ENCODE results near the gene MAP4K1.

The MAP4K1 gene

GRCh38 chr19:38542040-38542439, 75.7 kb downstream of the MAP4K1 start:
- TF ChIP-seq EGR1 (IDR thresholded peaks at IDR 0.05) (no peak), TCF12 (IDR thresholded peaks at IDR 0.05; ENCODE audit: low read depth) (no peak), CEBPB (IDR thresholded peaks at IDR 0.05) (no peak), CREB1 (IDR thresholded peaks at IDR 0.05; ENCODE audit: low read depth) (no peak), RAD21 (IDR thresholded peaks at IDR 0.05; ENCODE audit: low read depth) (no peak), TAF1 (IDR thresholded peaks at IDR 0.05; ENCODE audit: low read depth) (no peak), USF1 (IDR thresholded peaks at IDR 0.05) (no peak), MAX (IDR thresholded peaks at IDR 0.05) (no peak), ZBTB7A (IDR thresholded peaks at IDR 0.05; ENCODE audit: low read depth) (no peak)

GRCh38 chr19:38539751-38540150, 78.0 kb downstream of the MAP4K1 start:
- TF ChIP-seq TAF1 (IDR thresholded peaks at IDR 0.05; ENCODE audit: low read depth), result no peak
- no peak for TF ChIP-seq USF1 (IDR thresholded peaks at IDR 0.05)
- no peak for TF ChIP-seq EGR1 (IDR thresholded peaks at IDR 0.05)
- no peak for TF ChIP-seq FOXM1 (IDR thresholded peaks at IDR 0.05; ENCODE audit: borderline replicate concordance, low read depth)
- TF ChIP-seq EP300 (IDR thresholded peaks at IDR 0.05; ENCODE audit: borderline replicate concordance), result no peak
- no peak for TF ChIP-seq TEAD4 (IDR thresholded peaks at IDR 0.05)
- no peak for TF ChIP-seq YY1 (IDR thresholded peaks at IDR 0.05; ENCODE audit: low read depth)
- no peak for TF ChIP-seq TCF12 (IDR thresholded peaks at IDR 0.05; ENCODE audit: low read depth)
- TF ChIP-seq RAD21 (IDR thresholded peaks at IDR 0.05; ENCODE audit: low read depth), result no peak
- no peak for TF ChIP-seq ZBTB7A (IDR thresholded peaks at IDR 0.05; ENCODE audit: low read depth)
- TF ChIP-seq REST (IDR thresholded peaks at IDR 0.05; ENCODE audit: low read depth), result no peak

- no peak for TF ChIP-seq EGR1 (IDR thresholded peaks at IDR 0.05)
- TF ChIP-seq TAF1 (IDR thresholded peaks at IDR 0.05; ENCODE audit: low read depth), result no peak
- TF ChIP-seq RAD21 (IDR thresholded peaks at IDR 0.05; ENCODE audit: low read depth), result no peak
- TF ChIP-seq FOXM1 (IDR thresholded peaks at IDR 0.05; ENCODE audit: borderline replicate concordance, low read depth), result no peak
- no peak for TF ChIP-seq TCF12 (IDR thresholded peaks at IDR 0.05; ENCODE audit: low read depth)
- TF ChIP-seq ZBTB7A (IDR thresholded peaks at IDR 0.05; ENCODE audit: low read depth), result no peak
- no peak for TF ChIP-seq USF1 (IDR thresholded peaks at IDR 0.05)
- TF ChIP-seq MAX (IDR thresholded peaks at IDR 0.05), result no peak
- TF ChIP-seq REST (IDR thresholded peaks at IDR 0.05; ENCODE audit: low read depth), result no peak
- TF ChIP-seq NFIC (IDR thresholded peaks at IDR 0.05), result no peak
- no peak for TF ChIP-seq TEAD4 (IDR thresholded peaks at IDR 0.05)
- TF ChIP-seq EP300 (IDR thresholded peaks at IDR 0.05; ENCODE audit: borderline replicate concordance), result no peak
- TF ChIP-seq CEBPB (IDR thresholded peaks at IDR 0.05), result no peak
- TF ChIP-seq YY1 (IDR thresholded peaks at IDR 0.05; ENCODE audit: low read depth), result no peak
- no peak for TF ChIP-seq CREB1 (IDR thresholded peaks at IDR 0.05; ENCODE audit: low read depth)
Measured at GRCh38 chr19:38538793-38539528, 78.8 kb downstream of the MAP4K1 start.

- TF ChIP-seq CEBPB (IDR thresholded peaks at IDR 0.05), result no peak
- TF ChIP-seq FOXM1 (IDR thresholded peaks at IDR 0.05; ENCODE audit: borderline replicate concordance, low read depth), result no peak
- TF ChIP-seq TCF12 (IDR thresholded peaks at IDR 0.05; ENCODE audit: low read depth), result no peak
- TF ChIP-seq YY1 (IDR thresholded peaks at IDR 0.05; ENCODE audit: low read depth), result no peak
- no peak for TF ChIP-seq TAF1 (IDR thresholded peaks at IDR 0.05; ENCODE audit: low read depth)
- TF ChIP-seq CREB1 (IDR thresholded peaks at IDR 0.05; ENCODE audit: low read depth), result no peak
- TF ChIP-seq RAD21 (IDR thresholded peaks at IDR 0.05; ENCODE audit: low read depth), result no peak
- no peak for TF ChIP-seq TEAD4 (IDR thresholded peaks at IDR 0.05)
- TF ChIP-seq EGR1 (IDR thresholded peaks at IDR 0.05), result no peak
- TF ChIP-seq NFIC (IDR thresholded peaks at IDR 0.05), result no peak
- no peak for TF ChIP-seq MAX (IDR thresholded peaks at IDR 0.05)
- no peak for TF ChIP-seq ZBTB7A (IDR thresholded peaks at IDR 0.05; ENCODE audit: low read depth)
- TF ChIP-seq USF1 (IDR thresholded peaks at IDR 0.05), result no peak
- TF ChIP-seq REST (IDR thresholded peaks at IDR 0.05; ENCODE audit: low read depth), result no peak
- TF ChIP-seq EP300 (IDR thresholded peaks at IDR 0.05; ENCODE audit: borderline replicate concordance), result no peak
Measured at GRCh38 chr19:38538386-38538785, 79.4 kb downstream of the MAP4K1 start.
